IMR-90 (cell line): ENCODE measurements around the gene RASGRF1. TPM values are rescaled to one million over a fixed set of nuclear protein-coding genes. Genes with fewer than 3 reads are reported as not detected.

Source experiments
- ATAC-seq: fragments of 200-7000 bp; cut with Tn5 transposase; 2 replicates; pipeline ENCODE4 v1.9.1; 2020; ENCODE audit warnings: low read depth, mild to moderate bottlenecking, moderate library complexity
- BruUV-seq: library from RNA; stranded (reverse); fragments of 400-500 nt; replicated peaks from 2 replicates; lab custom pipeline; 2021; lab: Mats Ljungman, UMichigan
- CTCF ChIA-PET: fragments of 300-600 bp; formaldehyde crosslinking; extraction: SDS; loops from one replicate; lab custom pipeline; 2021; ENCODE audit warnings: antibody characterized with exemption; lab: Yijun Ruan, JAX
- POLR2A ChIA-PET: fragments of 300-600 bp; sonication (Branson Sonifier 250); formaldehyde crosslinking; loops from one replicate; lab custom pipeline; 2022; ENCODE audit warnings: antibody characterized with exemption; ENCODE audit not compliant: unreplicated experiment; lab: Charles Lee
- DNase-seq: peaks from one replicate; pipeline ENCODE4 v3.0.0; 2013
- H2AFZ ChIP-seq: replicated peaks from 2 replicates; pipeline ENCODE3; 2013; ENCODE audit warnings: low read length, mild to moderate bottlenecking; ENCODE audit not compliant: poor library complexity
- H2AK5ac ChIP-seq: 2 replicates; pipeline ENCODE4 v1.6.1; 2013; ENCODE audit warnings: low read depth, low read length, inconsistent platforms
- H2AK9ac ChIP-seq: replicated peaks from 2 replicates; pipeline ENCODE3; 2013; ENCODE audit warnings: mild to moderate bottlenecking, low read depth, low read length, moderate library complexity; ENCODE audit not compliant: poor library complexity
- H2BK120ac ChIP-seq: 2 replicates; pipeline ENCODE4 v1.6.1; 2013; ENCODE audit warnings: low read depth, low read length, inconsistent platforms
- H2BK15ac ChIP-seq: 3 replicates; pipeline ENCODE4 v1.6.1; 2013; ENCODE audit warnings: low read depth, low read length, inconsistent platforms
- H2BK20ac ChIP-seq: 2 replicates; pipeline ENCODE4 v1.6.1; 2013; ENCODE audit warnings: low read depth, mild to moderate bottlenecking, inconsistent platforms, low read length, moderate library complexity
- H2BK5ac ChIP-seq: 2 replicates; pipeline ENCODE4 v1.6.1; 2013; ENCODE audit warnings: mild to moderate bottlenecking, low read depth, low read length, inconsistent platforms; ENCODE audit not compliant: poor library complexity, severe bottlenecking
- H3K14ac ChIP-seq: replicated peaks from 2 replicates; pipeline ENCODE4 v1.6.1; 2013; ENCODE audit warnings: low read depth, low read length, inconsistent platforms
- H3K18ac ChIP-seq: 2 replicates; pipeline ENCODE4 v1.6.1; 2013; ENCODE audit warnings: low read depth, low read length, control low read depth
- H3K23ac ChIP-seq: 2 replicates; pipeline ENCODE4 v1.6.1; 2013; ENCODE audit warnings: low read depth, low read length, inconsistent platforms
- H3K27ac ChIP-seq: 2 replicates; pipeline ENCODE4 v1.5.1; 2013; ENCODE audit warnings: mild to moderate bottlenecking, control low read depth, low read length; ENCODE audit not compliant: insufficient read depth
- H3K27me3 ChIP-seq: 2 replicates; pipeline ENCODE4 v1.6.1; 2013; ENCODE audit warnings: low read length; ENCODE audit not compliant: control insufficient read depth, insufficient read depth
- H3K36me3 ChIP-seq: 2 replicates; pipeline ENCODE4 v1.6.1; 2013; ENCODE audit warnings: low read length, mixed read lengths; ENCODE audit not compliant: control insufficient read depth, insufficient read depth
- H3K4ac ChIP-seq: 2 replicates; pipeline ENCODE4 v1.6.1; 2013; ENCODE audit warnings: low read depth, low read length, inconsistent platforms
- H3K4me1 ChIP-seq: 2 replicates; pipeline ENCODE4 v1.6.1; 2013; ENCODE audit warnings: low read length, mixed read lengths; ENCODE audit not compliant: control insufficient read depth, insufficient read depth
- H3K4me2 ChIP-seq: 2 replicates; pipeline ENCODE4 v1.6.1; 2013; ENCODE audit warnings: low read depth, mild to moderate bottlenecking, control low read depth, low read length, moderate library complexity
- H3K4me3 ChIP-seq: 2 replicates; pipeline ENCODE4 v1.5.1; 2013; ENCODE audit warnings: low read depth, mild to moderate bottlenecking, control low read depth, low read length, moderate library complexity; ENCODE audit not compliant: insufficient read depth
- H3K56ac ChIP-seq: 2 replicates; pipeline ENCODE4 v1.6.1; 2013; ENCODE audit warnings: low read length, inconsistent platforms; ENCODE audit not compliant: insufficient read depth; ENCODE audit errors: extremely low read depth
- H3K79me1 ChIP-seq, 2 experiments: 2 replicates each; pipeline ENCODE4 v1.6.1; 2013; ENCODE audit warnings: low read length in 2 of 2, inconsistent platforms in 1 of 2, low read depth in 1 of 2
- H3K9ac ChIP-seq: 2 replicates; pipeline ENCODE4 v1.6.1; 2013; ENCODE audit warnings: low read depth, low read length, control low read depth
- H3K9me1 ChIP-seq: 2 replicates; pipeline ENCODE4 v1.6.1; 2013; ENCODE audit warnings: low read length, inconsistent platforms; ENCODE audit not compliant: insufficient read depth
- H3K9me3 ChIP-seq: 2 replicates; pipeline ENCODE4 v1.6.1; 2013; ENCODE audit warnings: low read length; ENCODE audit not compliant: control insufficient read depth, insufficient read depth
- H4K20me1 ChIP-seq: 2 replicates; pipeline ENCODE4 v1.6.1; 2013; ENCODE audit warnings: low read length, inconsistent platforms; ENCODE audit not compliant: insufficient read depth
- H4K5ac ChIP-seq: 2 replicates; pipeline ENCODE4 v1.6.1; 2013; ENCODE audit warnings: mild to moderate bottlenecking, low read depth, low read length, control low read depth
- H4K8ac ChIP-seq, 2 experiments: 2 replicates each; pipeline ENCODE4 v1.6.1; 2013; ENCODE audit warnings: low read depth in 2 of 2, low read length in 2 of 2, control low read depth in 1 of 2, inconsistent platforms in 1 of 2
- H4K91ac ChIP-seq: 2 replicates; pipeline ENCODE4 v1.6.1; 2013; ENCODE audit warnings: low read depth, low read length, inconsistent platforms; ENCODE audit not compliant: insufficient read depth
- ELK1 ChIP-seq: fragments of 150-350 bp; IDR thresholded peaks from 2 replicates; pipeline ENCODE4 v1.6.1; 2016; ENCODE audit warnings: low read depth, mild to moderate bottlenecking, low read length, moderate library complexity, borderline replicate concordance
- FOS ChIP-seq: fragments of 150-350 bp; IDR thresholded peaks from 2 replicates; pipeline ENCODE4 v1.6.1; 2016; ENCODE audit warnings: low read depth, low read length
- MAZ ChIP-seq: IDR thresholded peaks from 2 replicates; pipeline ENCODE4 v1.6.1; 2012; ENCODE audit warnings: low read depth, mild to moderate bottlenecking, low read length, improper control_type of control experiment, moderate library complexity, borderline replicate concordance
- MXI1 ChIP-seq: IDR thresholded peaks from 2 replicates; pipeline ENCODE4 v1.6.1; 2012; ENCODE audit warnings: low read depth, mild to moderate bottlenecking, low read length, moderate library complexity, borderline replicate concordance
- SMC3 ChIP-seq: fragments of 150-350 bp; IDR thresholded peaks from 2 replicates; pipeline ENCODE4 v1.6.1; 2016; ENCODE audit warnings: low read depth, mild to moderate bottlenecking, antibody characterized with exemption, low read length, moderate library complexity
- USF2 ChIP-seq: fragments of 150-350 bp; IDR thresholded peaks from 2 replicates; pipeline ENCODE4 v1.6.1; 2017; ENCODE audit warnings: mild to moderate bottlenecking, antibody characterized with exemption, low read length, low read depth
- WGBS, 2 experiments: methylation state at CpG; one replicate each; pipeline versions ENCODE4 v1.1.5 to v1.1.7; 2013; ENCODE audit warnings: missing lambda C conversion rate in 2 of 2; ENCODE audit not compliant: insufficient read length in 1 of 2; ENCODE audit errors: extremely low coverage in 2 of 2; 5-methylcytosine and 5-hydroxymethylcytosine counted together
- dilution Hi-C: fragments of 300-500 bp; cut with HindIII; formaldehyde crosslinking; loops from one replicate; pipeline ENCODE4 v1.14.3; 2018; ENCODE audit warnings: low sequenced_read_pairs; ENCODE audit not compliant: unreplicated experiment
- in situ Hi-C: fragments of 300-500 bp; cut with MboI; formaldehyde crosslinking; loops from 3 replicates; pipeline ENCODE4 v1.14.3; 2019; ENCODE audit warnings: low sequenced_read_pairs, inconsistent platforms, mixed read lengths
- intact Hi-C: fragments of 100-400 bp; cut with micrococcal nuclease; formaldehyde crosslinking; loops from 2 replicates; pipeline ENCODE4 v1.10.0; 2022
- polyA plus RNA-seq, 3 experiments: library from polyadenylated mRNA; depleted of rRNA; stranded (reverse); fragments of >200 nt; gene quantifications; 2 replicates each; pipeline ENCODE4 v1.2.3, GENCODE V29; 2012; ENCODE audit warnings: low replicate concordance in 1 of 3
- total RNA-seq: library from RNA; depleted of rRNA; stranded (reverse); fragments of >200 nt; gene quantifications from 2 replicates; pipeline ENCODE4 v1.2.3, GENCODE V29; 2012

The RASGRF1 gene
- total and polyA plus RNA-seq, 2 of the 4 experiments (the other 2 are of a cell fraction) = under 0.01 to 0.15 TPM

- dilution Hi-C loops (no loop called here), in situ Hi-C loops (no loop called here), intact Hi-C loops (no loop called here)
- ATAC-seq = 0 out of 2 replicates have a peak, but pooled peaks have one; percentile 21
- Histone ChIP-seq H3K79me1 (no peaks in the 10 kb centered on the region), H3K27me3 (peaks cover 5% of the 10 kb centered on the region), H3K4me1 (peaks cover 8% of the 10 kb centered on the region), H3K9me3 (no peaks in the 10 kb centered on the region), H3K36me3 (no peaks in the 10 kb centered on the region), H3K9me1 (peaks cover 14% of the 10 kb centered on the region), H3K18ac (no peak overlapping the region), H2AFZ (peak overlapping the region; percentile 1), H3K23ac (no peak overlapping the region), H2AK5ac (no peak overlapping the region), H4K91ac (no peak overlapping the region), H3K4me2 (no peak overlapping the region), H3K14ac (no peak overlapping the region), H3K9ac (no peak overlapping the region), H4K20me1 (peaks cover 9% of the 10 kb centered on the region; the same call in 1 of the 2 replicates), H2BK15ac (no peak overlapping the region), H3K4ac (no peak overlapping the region), H4K8ac (no peak overlapping the region), H2AK9ac (no peak overlapping the region), H3K4me3 (no peak overlapping the region), H3K27ac (no peak overlapping the region), H2BK5ac (no peak overlapping the region), H3K56ac (no peak overlapping the region), H2BK20ac (no peak overlapping the region), H2BK120ac (no peak overlapping the region), H4K5ac (no peak overlapping the region)
- TF ChIP-seq SMC3 (no peak), MAZ (no peak), USF2 (no peak), ELK1 (no peak), FOS (no peak), MXI1 (no peak)
- BruUV-seq = no TSS peak
- DNase-seq = no peak
- 45% methylated on average over 7 of the region's 20 CpGs; no CpG with 5 or more reads in 1 of the 2 experiments for WGBS, 2 experiments
- CTCF ChIA-PET = interaction anchor here (0.6 kb wide), 1 partner anchor 26 kb away, joined by 3 read pairs; no protein-coding TSS in a partner anchor
- POLR2A ChIA-PET = no interaction called here
These were observed 156.5 kb downstream of the RASGRF1 start for GRCh38 chr15:78933823-78934654.
